ENCODE measurements around the gene CYB5B.

CYB5B gene, protein sequence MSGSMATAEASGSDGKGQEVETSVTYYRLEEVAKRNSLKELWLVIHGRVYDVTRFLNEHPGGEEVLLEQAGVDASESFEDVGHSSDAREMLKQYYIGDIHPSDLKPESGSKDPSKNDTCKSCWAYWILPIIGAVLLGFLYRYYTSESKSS

DNA sequence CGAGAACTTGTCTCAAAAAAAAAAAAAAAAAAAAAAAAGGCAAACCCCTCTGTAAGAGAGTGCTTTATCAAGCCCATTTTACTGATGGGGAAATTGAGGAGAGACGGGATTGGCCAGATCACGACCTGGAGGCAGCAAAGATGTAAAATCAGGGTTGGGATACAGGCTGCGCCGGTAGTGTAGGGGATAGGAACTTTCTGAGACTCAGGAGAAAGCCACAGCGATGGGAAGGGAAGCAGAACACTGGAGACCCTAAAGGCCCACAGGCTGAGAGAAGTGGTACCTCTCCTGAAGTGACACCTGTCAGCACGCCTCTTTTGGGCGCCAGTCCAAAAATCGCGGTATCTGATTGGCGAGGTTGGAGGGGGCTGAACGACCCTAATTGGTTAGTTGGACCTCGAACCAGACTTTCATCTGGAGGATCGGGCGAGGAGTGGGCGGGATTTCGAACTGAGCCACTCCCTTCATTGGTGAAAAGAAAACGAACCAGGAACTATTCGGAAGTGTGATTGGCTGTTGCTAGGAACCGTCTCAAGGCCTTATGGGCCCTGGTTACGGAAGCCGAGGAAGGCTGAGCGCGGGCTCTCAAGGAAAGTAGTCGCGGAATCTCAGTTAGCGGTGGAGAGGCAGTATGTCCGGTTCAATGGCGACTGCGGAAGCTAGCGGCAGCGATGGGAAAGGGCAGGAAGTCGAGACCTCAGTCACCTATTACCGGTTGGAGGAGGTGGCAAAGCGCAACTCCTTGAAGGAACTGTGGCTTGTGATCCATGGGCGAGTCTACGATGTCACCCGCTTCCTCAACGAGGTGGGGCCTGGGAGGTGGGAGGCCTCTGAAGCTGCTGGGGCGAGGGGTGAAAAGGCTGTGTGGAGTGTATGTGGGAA lies at the start of gene CYB5B:
CYB5B (plus strand) TSS at position 567 of the 882 bp plus-strand sequence; CDS start at position 632, 65 bp downstream.
- DNase-seq (ENCODE audit: low read depth) = peak; percentile 95

DNA sequence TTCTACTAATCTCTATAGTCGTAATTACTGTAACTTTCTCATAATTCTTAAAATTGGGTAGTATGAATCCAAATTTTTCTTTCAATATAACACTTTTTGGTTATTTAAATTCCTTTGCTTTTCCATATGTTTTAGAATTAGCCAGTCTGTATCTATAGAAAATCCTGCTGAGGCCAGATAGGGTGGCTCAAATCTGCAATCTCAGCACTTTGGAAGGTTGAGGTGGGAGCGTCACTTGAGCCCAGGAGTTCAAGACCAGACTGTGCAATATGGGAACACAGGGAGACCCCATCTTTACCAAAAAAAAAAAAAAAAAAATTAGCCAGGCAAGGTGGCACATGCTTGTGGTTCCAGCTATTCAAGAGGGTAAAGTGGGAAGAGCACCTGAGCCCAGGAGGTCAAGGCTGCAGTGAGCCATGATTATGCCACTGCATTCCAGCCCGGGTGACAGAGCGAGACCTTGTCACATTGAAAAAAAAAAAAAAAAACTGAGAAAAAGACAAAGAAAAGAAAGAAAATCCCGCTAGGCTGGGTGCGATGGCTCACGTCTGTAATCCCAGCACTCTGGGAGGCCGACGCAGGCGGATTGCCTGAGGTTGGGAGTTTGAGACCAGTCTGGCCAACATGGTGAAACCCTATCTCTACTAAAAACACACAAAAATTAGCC lies 47.9 kb upstream of the CYB5B start:
- DNase-seq (ENCODE audit: low read depth) = no peak

DNA sequence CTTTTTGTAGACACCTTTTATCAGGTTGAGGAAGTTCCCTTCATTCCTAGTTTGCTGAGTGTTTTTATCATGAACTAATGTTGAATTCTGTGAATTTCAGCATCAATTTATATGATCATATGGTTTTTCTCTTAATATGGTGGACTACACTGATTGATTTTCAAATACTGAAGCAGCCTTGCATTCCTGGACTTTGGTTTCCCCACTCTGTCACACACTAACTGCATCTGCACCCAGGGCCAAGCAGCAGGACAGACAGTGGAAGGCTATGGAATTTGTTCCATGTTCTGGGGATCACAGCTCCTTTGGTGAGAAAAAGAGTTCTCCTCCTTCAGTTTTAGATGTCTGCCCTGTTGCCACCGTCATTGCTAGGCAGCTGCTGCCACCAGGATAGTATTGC lies 46.4 kb upstream of the CYB5B start:
- DNase-seq (ENCODE audit: low read depth) = no peak

DNA sequence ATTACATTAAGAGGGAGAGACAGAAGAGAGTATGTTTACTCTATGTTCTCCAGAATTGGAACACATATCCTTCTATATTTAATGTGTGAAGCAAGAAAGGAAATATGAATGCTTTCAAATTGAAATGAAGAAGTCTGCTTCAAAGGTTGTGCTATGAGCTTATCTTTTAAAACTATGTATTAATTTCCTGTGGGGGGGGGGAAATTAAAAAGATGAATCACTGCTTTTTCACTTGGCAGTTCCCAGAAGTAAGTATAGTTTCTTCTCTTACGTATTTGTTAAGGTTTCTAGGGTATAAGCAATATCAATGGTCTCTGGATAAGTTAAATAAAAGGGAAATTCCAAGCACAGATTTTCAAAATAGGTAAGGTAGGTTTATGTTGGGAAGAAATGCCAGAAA lies 45.7 kb upstream of the CYB5B start:
- DNase-seq (ENCODE audit: low read depth) = no peak

DNA sequence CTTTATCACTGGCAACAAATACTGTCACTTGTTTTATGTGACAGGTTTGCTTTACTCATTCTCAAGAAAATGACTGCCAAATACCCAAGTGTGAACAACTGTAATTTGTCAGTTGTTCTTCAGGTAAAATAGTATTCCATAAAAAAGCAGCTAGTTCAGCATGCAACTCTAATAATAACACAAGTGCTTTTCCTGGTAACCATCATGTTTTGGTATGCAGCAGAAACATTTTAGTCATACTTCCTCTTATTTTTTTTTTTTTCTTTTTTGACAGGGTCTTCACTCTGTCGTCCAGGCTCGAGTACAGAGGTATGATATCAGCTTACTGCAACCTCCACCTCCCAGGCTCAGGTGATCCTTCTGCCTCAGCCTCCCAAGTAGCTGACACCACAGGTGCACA lies 43.2 kb upstream of the CYB5B start:
- no peak for DNase-seq (ENCODE audit: low read depth)

DNA sequence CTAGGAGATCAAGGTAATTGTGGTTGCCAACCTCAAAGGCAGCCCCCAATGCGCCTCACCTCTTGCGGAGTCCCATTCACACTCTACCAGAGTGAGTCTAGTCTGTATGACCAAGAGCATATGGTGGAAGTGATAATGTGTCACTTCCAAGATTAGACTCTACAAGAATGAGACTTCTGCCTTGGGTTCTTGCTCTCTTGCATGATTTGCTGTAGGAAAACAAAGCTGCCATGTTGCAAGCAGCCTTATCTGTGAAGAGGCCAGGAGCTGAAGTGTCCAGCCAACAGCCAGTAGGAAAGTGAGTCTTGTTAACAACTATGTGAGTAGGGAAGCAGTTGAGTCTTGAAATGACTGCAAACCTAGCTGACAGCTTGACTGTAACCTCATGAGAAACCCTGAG lies 42.0 kb upstream of the CYB5B start:
- no peak for DNase-seq (ENCODE audit: low read depth)

DNA sequence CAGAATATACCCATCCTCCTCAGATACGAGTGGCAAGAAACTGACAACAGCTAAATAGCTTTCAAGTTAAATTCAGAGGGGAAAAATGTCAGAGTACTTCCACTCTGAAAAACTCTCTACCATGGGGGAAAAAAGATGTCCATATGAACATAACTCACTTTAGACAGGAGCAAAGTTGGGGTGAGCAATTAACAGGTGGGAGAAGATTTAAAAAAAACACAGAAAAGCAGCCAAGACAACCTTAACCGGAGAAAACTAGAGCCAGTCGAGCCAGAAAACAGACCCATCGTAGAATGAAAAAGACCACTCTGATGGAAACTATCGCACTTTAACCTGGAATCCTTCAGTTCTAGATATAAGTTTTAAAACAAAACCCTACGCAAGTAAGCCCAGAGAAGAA lies 39.4 kb upstream of the CYB5B start:
- no peak for DNase-seq (ENCODE audit: low read depth)

DNA sequence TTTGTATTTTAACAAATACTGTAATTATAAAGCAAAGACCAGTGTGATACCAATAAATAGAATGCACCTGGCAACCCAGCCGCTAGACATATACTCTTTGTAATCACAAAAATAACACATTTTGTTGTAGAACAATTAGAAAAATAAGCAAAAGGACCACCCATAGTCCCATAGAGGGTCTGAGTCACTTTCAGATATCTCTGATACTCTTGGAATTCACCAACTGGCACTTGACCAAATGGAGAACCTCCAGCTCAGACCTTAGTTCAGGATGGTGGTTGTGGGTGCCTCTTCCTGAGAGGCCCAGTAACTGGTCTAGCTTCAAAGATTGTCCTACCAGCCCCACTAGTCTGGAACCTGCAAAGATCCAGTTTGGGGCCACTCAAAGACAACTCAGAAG lies 37.8 kb upstream of the CYB5B start:
- no peak for DNase-seq (ENCODE audit: low read depth)

DNA sequence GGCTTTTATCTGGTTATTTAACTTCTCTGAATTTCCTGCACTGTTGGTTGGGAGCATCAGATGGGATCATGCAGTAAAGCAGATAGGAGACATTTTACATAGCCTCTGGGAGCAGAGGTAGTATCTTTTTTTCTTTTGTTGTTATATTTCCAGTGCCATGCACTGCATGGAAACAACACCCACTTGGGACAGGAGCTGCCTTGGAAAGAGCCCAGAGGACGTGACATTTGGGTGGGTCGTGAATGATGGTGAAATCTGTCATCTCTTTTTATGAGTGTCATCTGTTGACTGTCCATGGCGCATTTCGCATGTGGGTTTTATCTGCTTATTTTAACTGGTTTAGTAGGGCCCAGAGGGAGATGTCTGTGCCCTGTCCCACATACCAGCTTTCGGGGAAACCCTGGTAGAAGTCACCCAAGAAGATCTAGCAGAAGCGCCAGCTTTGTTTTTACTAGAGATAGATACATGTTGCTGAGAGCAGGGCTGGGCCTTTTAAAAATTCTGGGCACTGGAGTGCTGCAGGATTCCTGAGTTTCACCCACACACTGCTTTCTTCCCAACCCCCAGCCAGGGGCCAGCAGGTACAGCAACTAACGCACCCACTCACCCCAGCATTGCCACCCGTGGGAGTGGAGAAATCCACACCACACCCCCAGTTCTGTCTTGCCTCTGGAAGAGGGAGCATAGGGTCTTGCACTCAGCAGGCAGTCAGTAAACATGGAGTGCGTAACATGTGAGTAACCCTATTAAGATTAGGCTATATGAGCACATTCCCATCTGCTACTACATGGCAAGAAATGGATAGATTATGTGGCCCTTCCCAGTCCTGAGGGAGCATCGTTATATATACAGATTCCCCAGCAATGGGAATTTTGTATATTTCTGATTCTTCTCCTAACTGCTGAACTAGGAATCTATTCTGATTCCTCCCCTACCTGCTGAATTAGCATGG lies 30.2 kb upstream of the CYB5B start:
- no peak for DNase-seq (ENCODE audit: low read depth)

DNA sequence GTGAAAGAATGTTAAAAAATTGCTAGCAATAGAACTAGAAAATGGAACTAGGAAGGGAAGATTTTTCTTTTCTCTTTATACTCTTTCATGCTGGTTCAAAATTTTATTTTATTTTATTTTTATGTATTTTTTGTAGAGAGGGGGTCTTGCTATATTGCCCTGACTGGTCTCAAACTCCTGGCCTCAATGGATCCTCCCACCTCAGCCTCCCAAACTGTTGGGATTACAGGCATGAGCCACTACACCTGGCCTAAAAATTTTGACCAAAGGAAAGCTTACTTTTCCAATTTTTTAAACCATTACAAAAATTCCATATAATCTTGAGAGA lies 28.6 kb upstream of the CYB5B start:
- no peak for DNase-seq (ENCODE audit: low read depth)

DNA sequence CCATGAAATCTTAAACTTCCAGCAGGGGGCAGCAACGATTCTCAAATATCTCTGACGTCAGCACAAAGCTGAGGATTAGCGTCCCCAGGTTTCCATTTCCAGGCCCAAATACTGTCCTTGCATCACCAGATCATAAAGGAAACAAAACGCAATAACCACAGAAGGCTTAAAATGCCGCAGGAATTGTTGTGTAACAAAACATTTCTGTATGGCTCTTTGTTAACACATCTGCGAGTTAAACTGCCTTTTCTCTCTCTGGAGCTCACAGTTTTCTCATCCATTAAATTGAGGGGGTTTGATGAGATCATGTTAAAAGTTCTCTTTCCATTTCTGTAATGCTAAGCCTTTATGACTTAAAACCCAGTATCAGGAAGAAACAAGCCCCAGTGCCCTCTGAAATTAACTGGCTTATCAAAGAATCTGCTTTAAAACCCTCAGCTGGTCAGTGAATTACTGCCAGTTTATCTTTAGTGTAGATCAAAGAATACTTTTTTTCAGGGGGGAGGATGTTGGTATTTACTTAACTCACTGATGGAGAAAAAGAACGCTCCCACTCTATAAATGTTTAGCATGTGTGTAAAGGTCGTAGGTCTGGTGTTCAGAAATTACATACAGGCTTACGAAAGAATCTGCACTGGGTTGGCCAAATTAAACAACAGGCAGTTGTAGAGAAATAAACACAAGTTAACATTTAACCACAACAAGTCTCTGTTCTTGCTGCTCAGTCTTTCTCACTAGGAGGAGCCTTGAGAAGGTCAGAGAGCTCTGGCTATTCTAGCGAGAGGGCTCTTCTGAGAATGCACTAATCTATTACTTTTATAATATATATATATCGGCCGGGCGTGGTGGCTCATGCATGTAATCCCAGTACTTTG lies 28.0 kb upstream of the CYB5B start:
- DNase-seq (ENCODE audit: low read depth) = peak; percentile 89

DNA sequence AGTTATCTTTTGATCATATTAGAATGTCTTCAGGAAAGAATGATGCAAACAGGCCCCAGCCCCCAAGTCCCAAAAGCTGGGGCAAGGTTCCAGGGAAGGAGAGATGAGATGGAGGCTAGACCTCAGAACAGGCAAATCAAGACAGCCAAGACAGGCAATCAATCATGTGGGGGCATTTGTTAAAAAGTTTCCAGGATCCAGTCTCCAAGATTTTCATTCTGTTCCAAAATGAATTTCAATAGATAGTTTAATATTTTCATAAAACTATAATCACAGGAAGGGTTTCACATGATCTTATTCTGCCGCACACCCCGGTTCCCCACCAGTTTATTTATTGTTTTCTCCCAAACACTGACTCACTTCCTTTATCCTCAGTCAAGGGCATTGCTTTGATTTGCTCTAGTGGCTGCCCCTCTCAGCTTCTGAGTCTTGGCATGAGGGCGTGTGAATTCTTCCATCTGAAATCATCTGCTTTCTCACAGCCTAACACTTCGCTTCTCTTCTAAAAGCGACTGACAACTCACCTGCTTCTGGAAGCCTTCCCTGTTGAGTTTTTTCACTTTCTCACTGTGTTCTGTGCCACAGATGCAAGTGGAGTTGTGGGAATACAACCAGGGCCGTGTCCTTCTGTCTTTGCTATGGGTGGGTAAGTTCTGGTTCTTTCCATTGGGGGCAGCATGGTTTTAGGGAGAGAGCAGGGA lies 26.4 kb upstream of the CYB5B start:
- DNase-seq (ENCODE audit: low read depth) = peak; percentile 75

DNA sequence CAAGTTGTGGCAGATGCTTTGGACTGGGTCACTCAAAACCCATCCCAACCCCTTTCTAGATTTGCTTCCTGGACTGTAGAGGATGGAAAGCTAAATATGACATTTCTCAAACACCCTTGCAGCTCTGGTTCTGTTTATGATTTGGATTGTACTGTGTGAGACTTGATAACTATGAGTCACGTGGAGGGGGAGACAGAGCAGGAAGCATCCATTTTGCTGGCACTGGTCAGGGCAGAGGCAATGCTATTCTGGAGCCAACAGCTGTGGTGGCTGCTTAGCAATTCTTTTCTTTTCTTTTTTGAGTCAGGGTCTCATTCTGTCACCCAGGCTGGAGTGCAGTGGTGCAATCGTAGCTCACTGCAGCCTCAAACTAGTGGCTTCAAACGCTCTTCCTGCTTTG lies 25.1 kb upstream of the CYB5B start:
- no peak for DNase-seq (ENCODE audit: low read depth)

DNA sequence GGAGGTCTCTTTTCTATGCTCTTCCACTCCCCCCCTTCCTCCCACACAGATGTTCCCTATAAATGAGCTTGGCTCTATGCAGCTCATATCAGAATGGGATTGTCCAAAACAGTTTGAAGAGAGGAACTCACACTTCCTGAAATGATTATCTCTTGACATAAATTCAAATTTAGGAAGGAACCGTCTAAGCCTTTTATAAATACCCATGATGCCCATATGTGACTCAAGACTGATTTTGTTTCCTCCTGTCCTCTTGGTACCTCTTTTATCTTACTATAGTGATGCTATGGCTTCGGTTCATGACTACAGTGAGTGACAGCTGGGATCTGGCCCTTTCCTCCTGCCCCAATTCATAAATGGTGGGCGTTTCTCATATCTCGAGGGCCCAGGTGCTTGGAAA lies 22.0 kb upstream of the CYB5B start:
- no peak for DNase-seq (ENCODE audit: low read depth)

DNA sequence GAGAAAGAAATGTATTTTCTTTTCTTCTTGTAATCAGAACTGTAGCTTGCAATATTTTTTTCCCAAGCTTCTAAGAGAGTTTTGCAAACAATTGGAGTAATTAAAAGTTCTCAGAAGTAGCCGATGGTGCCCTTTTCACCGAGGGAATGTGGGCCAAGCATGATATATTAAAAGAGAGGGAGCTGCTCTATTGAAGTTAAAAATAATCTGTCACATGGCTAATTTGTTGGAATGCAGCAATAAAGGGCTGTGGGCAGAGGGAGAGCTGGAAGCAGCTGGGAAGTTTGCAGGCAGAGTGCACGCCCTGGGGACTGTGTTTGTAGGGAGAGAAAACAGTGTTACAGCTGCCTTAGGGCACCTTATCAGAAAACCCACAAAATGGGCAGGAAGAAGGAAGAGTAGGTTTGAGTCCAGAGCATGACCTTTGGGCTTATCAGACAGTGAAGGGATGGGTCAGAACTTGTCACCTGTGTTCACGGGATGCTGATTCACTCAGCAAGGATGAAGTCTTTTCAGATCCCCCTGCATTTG lies 20.1 kb upstream of the CYB5B start:
- DNase-seq (ENCODE audit: low read depth) = no peak

DNA sequence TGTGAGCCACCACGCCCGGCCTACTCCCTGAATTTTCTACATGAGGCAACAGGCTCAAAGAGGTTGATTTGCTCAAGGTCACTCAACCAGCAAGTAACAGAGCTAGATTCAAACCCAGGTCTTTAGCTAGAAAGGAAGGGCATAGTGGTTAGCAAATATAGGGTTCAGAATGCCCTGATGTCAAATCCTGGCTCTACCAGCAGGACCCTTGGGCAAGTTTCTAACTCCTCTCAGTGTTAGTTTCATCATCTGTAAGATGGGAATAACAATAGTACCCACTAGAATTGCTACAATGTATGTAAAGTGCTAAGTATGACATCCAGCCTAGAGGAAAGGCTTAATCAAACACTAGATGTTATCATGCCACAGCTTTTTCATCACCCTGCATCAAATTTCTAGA lies 19.1 kb upstream of the CYB5B start:
- DNase-seq (ENCODE audit: low read depth) = no peak

DNA sequence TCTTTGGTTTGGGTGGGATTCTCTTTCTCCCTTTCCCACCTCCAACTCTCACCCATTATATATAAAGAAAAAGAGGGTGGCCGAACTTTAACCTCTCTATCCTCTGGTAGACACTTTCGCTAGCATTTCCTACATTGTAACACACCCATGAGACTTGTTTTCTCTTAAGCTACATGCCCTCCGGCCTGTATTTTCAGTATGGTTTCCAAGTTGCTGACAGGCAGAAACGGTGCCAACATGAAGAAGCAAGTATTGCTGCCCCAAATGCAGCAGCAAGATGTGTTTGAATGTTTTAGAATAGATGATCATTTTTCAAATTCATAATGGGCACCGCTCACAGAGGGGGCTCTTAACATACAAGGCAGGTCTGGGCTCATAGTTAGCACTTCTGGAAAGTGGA lies 18.7 kb upstream of the CYB5B start:
- no peak for DNase-seq (ENCODE audit: low read depth)

DNA sequence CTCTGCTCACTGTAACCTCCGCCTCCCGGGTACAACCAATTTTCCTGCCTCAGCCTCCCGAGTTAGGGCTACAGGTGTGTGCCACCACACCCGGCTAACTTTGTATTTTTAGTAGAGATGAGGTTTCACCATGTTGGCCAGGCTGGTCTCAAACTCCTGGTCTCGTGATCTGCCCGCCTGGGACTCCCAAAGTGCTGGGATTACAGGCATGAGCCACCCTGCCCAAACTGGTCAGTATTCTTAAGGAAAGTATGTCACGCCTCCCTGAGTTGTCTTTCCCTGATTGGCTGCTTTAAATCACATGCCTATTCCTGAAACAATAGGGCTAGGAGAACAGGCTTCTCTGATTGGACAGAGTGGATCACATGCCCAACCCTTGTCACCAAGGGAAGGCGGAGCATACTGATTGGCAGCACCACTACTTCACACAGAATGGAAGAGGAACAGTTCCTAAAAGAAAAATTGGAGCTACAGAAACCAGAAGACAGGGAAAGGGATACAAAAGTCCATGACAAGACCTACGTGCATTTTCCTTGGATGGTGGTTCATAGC lies 17.6 kb upstream of the CYB5B start:
- no peak for DNase-seq (ENCODE audit: low read depth)

DNA sequence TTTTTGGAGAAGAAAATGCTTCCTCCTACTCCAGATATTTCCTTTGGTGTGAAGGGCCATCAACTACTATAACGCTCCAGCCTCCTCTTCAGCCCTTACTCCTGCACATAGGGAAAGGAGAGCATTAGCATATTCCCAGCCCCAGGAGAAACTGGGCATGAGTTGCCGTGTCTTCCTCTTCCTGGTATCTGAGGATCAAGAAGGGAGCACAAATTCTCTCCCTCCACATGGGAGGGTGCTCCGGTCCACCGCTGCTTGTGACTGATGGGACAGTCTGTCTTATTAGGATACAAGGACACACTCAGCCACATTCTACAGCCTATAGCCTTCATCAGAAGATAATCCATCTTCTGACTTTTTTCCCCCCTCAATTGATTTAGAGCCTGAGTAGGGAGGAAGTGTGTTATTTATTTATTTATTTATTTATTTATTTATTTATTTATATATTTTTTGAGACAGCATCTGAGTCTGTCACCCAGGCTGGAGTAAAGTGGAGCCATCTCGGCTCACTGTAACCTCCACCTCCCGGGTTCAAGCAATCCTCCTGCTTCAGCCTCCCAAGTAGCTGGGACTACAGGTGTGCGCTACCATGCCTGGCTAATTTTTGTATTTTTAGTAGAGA lies 16.6 kb upstream of the CYB5B start:
- DNase-seq (ENCODE audit: low read depth) = no peak

DNA sequence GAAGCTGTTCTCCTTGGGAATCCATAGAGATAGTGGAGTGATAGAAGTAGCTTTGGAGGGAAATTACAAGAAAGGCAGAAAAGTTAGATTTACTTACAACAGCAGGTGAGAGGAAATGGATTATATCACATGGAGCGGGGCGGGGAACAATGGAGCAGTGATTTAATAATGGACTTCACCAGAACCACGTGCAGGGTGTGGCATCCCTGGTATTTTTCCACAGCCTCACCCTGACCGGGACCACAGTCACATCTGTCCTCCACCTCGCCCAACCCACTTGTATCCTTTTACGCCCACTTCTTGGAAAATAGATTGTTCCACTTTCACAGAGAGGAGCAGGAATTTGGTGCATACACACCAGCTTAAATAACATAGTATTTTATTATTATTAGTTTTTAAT lies 15.9 kb upstream of the CYB5B start:
- DNase-seq (ENCODE audit: low read depth) = no peak
